Prostate gland (tissue), 2 donors: Measurements from ENCODE around the gene ZNF160.

Experiments used
- POLR2A ChIP-seq: fragments of 450-650 bp; IDR thresholded peaks from one replicate; pipeline ENCODE4 v1.6.1; 2016; ENCODE audit warnings: antibody characterized with exemption, mild to moderate bottlenecking
- TF ChIP-seq, protein P1 (sequence below), 4 experiments: fragments of 200-600 bp in 2 of 4; fragments of 450-650 bp in 2 of 4; sonication (generic) in 2 of 4; IDR thresholded peaks; 1 replicate in 3 of 4; 2 replicates in 1 of 4; pipeline ENCODE4 v1.5.1; 2016 to 2019; ENCODE audit warnings: antibody characterized with exemption in 4 of 4, mild to moderate bottlenecking in 2 of 4, moderate library complexity in 2 of 4

DNA sequence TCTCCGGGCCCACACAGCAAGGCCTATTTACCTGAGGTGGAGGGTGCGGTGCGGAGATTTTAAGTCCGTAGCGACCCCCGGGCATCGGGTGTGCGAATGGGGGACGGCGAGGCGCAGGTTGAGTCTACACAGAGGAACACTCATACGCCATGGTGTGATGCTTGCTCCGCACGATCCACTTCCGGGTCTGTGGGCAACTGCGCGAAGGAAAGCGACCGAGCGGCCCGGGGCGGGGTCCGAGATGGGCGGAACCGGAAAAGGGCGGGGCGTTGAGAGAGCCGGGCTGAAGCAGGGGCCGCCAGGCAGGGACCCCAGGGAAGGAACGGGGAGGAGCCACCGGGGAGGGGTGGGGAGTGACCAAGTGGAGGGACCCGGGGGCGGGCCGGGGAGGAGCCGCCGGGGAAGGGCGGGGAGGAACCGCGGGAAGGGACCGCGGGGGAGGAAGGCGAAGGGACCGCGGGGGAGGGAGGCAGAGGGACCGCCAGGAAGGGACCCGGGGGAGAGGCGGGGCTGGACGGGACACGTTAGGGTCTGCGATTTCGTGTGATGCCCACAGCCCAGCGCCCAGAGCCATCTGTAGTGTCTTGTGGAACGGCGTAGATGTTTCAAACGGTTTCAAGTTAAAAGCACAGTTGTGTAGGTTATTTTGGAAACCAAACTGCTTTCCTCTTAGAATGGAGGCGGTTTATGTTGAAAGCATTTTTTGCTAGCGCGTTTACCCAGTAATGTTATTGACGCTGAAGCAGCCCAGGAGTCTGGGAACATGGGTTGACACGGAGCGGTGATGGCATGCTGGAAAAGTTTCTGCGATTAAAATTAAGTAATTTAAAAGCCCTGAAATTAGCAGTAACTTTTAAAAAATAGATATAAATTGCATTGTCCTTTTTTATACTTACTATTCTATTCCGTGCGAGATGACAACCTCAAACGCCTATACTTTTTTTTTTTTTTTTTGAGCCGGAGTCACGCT, at the start of gene ZNF160:
- TF ChIP-seq POLR2A = peak; percentile 91
- TF ChIP-seq, protein P1, sequence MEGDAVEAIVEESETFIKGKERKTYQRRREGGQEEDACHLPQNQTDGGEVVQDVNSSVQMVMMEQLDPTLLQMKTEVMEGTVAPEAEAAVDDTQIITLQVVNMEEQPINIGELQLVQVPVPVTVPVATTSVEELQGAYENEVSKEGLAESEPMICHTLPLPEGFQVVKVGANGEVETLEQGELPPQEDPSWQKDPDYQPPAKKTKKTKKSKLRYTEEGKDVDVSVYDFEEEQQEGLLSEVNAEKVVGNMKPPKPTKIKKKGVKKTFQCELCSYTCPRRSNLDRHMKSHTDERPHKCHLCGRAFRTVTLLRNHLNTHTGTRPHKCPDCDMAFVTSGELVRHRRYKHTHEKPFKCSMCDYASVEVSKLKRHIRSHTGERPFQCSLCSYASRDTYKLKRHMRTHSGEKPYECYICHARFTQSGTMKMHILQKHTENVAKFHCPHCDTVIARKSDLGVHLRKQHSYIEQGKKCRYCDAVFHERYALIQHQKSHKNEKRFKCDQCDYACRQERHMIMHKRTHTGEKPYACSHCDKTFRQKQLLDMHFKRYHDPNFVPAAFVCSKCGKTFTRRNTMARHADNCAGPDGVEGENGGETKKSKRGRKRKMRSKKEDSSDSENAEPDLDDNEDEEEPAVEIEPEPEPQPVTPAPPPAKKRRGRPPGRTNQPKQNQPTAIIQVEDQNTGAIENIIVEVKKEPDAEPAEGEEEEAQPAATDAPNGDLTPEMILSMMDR (IDR thresholded peaks at IDR 0.05) = no peak
